Uterus (tissue), 4 donors: Measurements from ENCODE around the gene DNAJB13. TPM values are rescaled to one million over a fixed set of nuclear protein-coding genes. Genes with fewer than 3 reads are reported as not detected.

Experiments used
- DNase-seq, 2 donors: peaks; one replicate each; pipeline ENCODE4 v3.0.0-alpha.2; 2019 to 2020
- H3K27ac ChIP-seq, 2 donors: fragments of 200-600 bp; sonication (generic); 1 replicate in 1 of 2; 2 replicates in 1 of 2; pipeline ENCODE4 v1.5.1; 2016 to 2018
- H3K27me3 ChIP-seq, 2 donors: fragments of 200-600 bp; sonication (generic); one replicate each; pipeline ENCODE4 v1.5.1; 2018 to 2019; ENCODE audit warnings: control low read depth in 1 of 2
- H3K36me3 ChIP-seq, 2 donors: fragments of 200-600 bp; sonication (generic); one replicate each; pipeline ENCODE4 v1.5.1; 2019; ENCODE audit warnings: control low read depth in 1 of 2
- H3K4me1 ChIP-seq, 2 donors: fragments of 200-600 bp; sonication (generic); one replicate each; pipeline ENCODE4 v1.5.1; 2018 to 2019; ENCODE audit warnings: control low read depth in 1 of 2
- H3K4me3 ChIP-seq, 2 donors: fragments of 200-600 bp; sonication (generic); 1 replicate in 1 of 2; 2 replicates in 1 of 2; pipeline ENCODE4 v1.5.1; 2018 to 2019; ENCODE audit warnings: mild to moderate bottlenecking in 1 of 2
- H3K9me3 ChIP-seq, 2 donors: fragments of 200-600 bp; sonication (generic); one replicate each; pipeline ENCODE4 v1.5.1; 2019; ENCODE audit warnings: control low read depth in 1 of 2
- CTCF ChIP-seq, 4 experiments: fragments of 200-600 bp in 2 of 4; fragments of 450-650 bp in 2 of 4; sonication (generic) in 2 of 4; IDR thresholded peaks; one replicate each; pipeline ENCODE4 v1.5.1; 2016 to 2019; ENCODE audit warnings: antibody characterized with exemption in 4 of 4, mild to moderate bottlenecking in 2 of 4, moderate library complexity in 1 of 4
- POLR2A ChIP-seq, 2 donors: fragments of 450-650 bp; IDR thresholded peaks; one replicate each; pipeline ENCODE4 v1.6.1; 2016; ENCODE audit warnings: antibody characterized with exemption in 2 of 2, mild to moderate bottlenecking in 1 of 2, moderate library complexity in 1 of 2
- intact Hi-C: fragments of 100-400 bp; cut with DNase I; formaldehyde crosslinking; loops from one replicate; pipeline ENCODE4 v1.15.1; 2023; ENCODE audit warnings: low total_unique reads
- total RNA-seq, 4 donors: library from RNA; depleted of rRNA in 3 of 4; stranded (reverse); fragments of >200 nt in 3 of 4; gene quantifications; one replicate each; pipeline versions ENCODE4 v1.1.0 to v1.2.4, GENCODE V29; 2014 to 2023
- donor health status: DM: yes; HTN: yes; CAD: no.

DNAJB13 gene
- total RNA-seq, 4 donors from 2014 or later = 1.9 to 9.1 (median 4.6) TPM; not detected in 1

- Histone ChIP-seq H3K4me3 (no peak overlapping the region), H3K27me3 (no peaks in the 10 kb centered on the region), H3K36me3 (no peaks in the 10 kb centered on the region), H3K27ac (no peak overlapping the region), H3K4me1 (no peaks in the 10 kb centered on the region), H3K9me3 (no peaks in the 10 kb centered on the region)
- TF ChIP-seq POLR2A (IDR thresholded peaks at IDR 0.05) = no peak
- TF ChIP-seq CTCF (IDR thresholded peaks at IDR 0.05) = no peak
- DNase-seq = no peak
- intact Hi-C loops = no loop called here
These were observed 69.0 kb downstream of the DNAJB13 start for GRCh38 chr11:74019860-74020259.

Other genes starting within 250 kb of the DNAJB13 start
- 100 to 1,000 TPM in 3 of 4 donors, 10 to 100 TPM in 1; 75.9 to 129 (median 119) TPM for gene RAB6A, start 190.0 kb upstream of the DNAJB13 start, total RNA-seq
- 10 to 100 TPM in 2 of 4 donors, 1 to 10 TPM in 2; 5.6 to 29.6 (median 11.9) TPM for gene MRPL48, start 163.2 kb upstream of the DNAJB13 start, total RNA-seq
- gene COA4, start 74.2 kb upstream of the DNAJB13 start, total RNA-seq = 100 to 1,000 TPM in 2 of 4 donors, 10 to 100 TPM in 2; 28.1 to 147 (median 84.8) TPM
- 10 to 100 TPM in 2 of 4 donors, 1 to 10 TPM in 1, under 1 TPM in 1; 0.59 to 20.8 (median 9.0) TPM for gene PAAF1, start 74.0 kb upstream of the DNAJB13 start, total RNA-seq
- gene UCP2, start 31.8 kb downstream of the DNAJB13 start, total RNA-seq = 10 to 100 TPM in 3 of 4 donors, not detected in 1; 10.8 to 64.7 (median 33.7) TPM
- gene UCP3, start 58.1 kb downstream of the DNAJB13 start, total RNA-seq = 1 to 10 TPM in 2 of 4 donors, under 1 TPM in 1, not detected in 1; 0.21 to 4.1 (median 1.5) TPM
- gene C2CD3, start 220.0 kb downstream of the DNAJB13 start, total RNA-seq = 100 to 1,000 TPM in 1 of 4 donors, 10 to 100 TPM in 3; 22.5 to 347 (median 29.5) TPM
- 10 to 100 TPM; 12.6 to 60.0 (median 45.3) TPM for gene PPME1, start 220.3 kb downstream of the DNAJB13 start, total RNA-seq